Omental fat pad (tissue), 4 donors: Measurements from ENCODE around the gene LPP. TPM values are rescaled to one million over a fixed set of nuclear protein-coding genes. Genes with fewer than 3 reads are reported as not detected.

Source experiments
- ATAC-seq: fragments of 150-250 bp; one replicate; pipeline ENCODE4 v1.9.1; 2016; ENCODE audit warnings: mild to moderate bottlenecking, moderate library complexity; ENCODE audit not compliant: low FRiP score
- DNase-seq: peaks from one replicate; pipeline ENCODE4 v3.0.0-alpha.2; 2019; ENCODE audit warnings: low spot score
- CTCF ChIP-seq, 3 donors: fragments of 450-650 bp; IDR thresholded peaks; one replicate each; pipeline ENCODE4 v1.5.1; 2016 to 2017; ENCODE audit warnings: antibody characterized with exemption in 3 of 3, mild to moderate bottlenecking in 3 of 3, moderate library complexity in 2 of 3
- total RNA-seq, 4 donors: library from RNA; depleted of rRNA; stranded (reverse); fragments of >200 nt; gene quantifications; one replicate each; pipeline ENCODE4 v1.1.0, GENCODE V29; 2016

LPP gene
- total RNA-seq, 4 donors from 2014 or later = 113 to 302 (median 126) TPM

GRCh38 chr3:188394623-188395022 lies 240.7 kb downstream of the LPP start:
- TF ChIP-seq CTCF (IDR thresholded peaks at IDR 0.05) = no peak
- ATAC-seq (no peak), DNase-seq (no peak)

- TF ChIP-seq CTCF (IDR thresholded peaks at IDR 0.05) = no peak
- ATAC-seq (no peak), DNase-seq (no peak)
Measured at GRCh38 chr3:188396251-188396650, 242.3 kb downstream of the LPP start.

GRCh38 chr3:188396900-188397299 lies 242.9 kb downstream of the LPP start:
- TF ChIP-seq CTCF (IDR thresholded peaks at IDR 0.05) = no peak
- ATAC-seq (no peak), DNase-seq (no peak)

GRCh38 chr3:188397766-188398705 lies 244.1 kb downstream of the LPP start:
- TF ChIP-seq CTCF (IDR thresholded peaks at IDR 0.05) = no peak
- ATAC-seq (no peak), DNase-seq (no peak)

- TF ChIP-seq CTCF (IDR thresholded peaks at IDR 0.05) = no peak
- ATAC-seq (no peak), DNase-seq (no peak)
Measured at GRCh38 chr3:188400494-188401243, 246.7 kb downstream of the LPP start.

- no peak for TF ChIP-seq CTCF (IDR thresholded peaks at IDR 0.05)
- ATAC-seq (no peak), DNase-seq (no peak)
Measured at GRCh38 chr3:188401244-188401993, 247.5 kb downstream of the LPP start.
